GM18526 (cell line): Measurements from ENCODE around the gene RPS6KA4.
A peak's percentile ranks its signal among the peaks of the same experiment; 100 is the strongest.

Experiments used
- POLR2A ChIP-seq: IDR thresholded peaks from 3 replicates; pipeline ENCODE4 v1.6.1; 2011; ENCODE audit not compliant: insufficient read length; ENCODE audit errors: extremely low read depth

Gene RPS6KA4

GRCh38 chr11:64322925-64323260 lies 36.1 kb upstream of the RPS6KA4 start:
- TF ChIP-seq POLR2A: no peak

GRCh38 chr11:64323373-64323772 lies 35.6 kb upstream of the RPS6KA4 start:
- no peak for TF ChIP-seq POLR2A

DNA sequence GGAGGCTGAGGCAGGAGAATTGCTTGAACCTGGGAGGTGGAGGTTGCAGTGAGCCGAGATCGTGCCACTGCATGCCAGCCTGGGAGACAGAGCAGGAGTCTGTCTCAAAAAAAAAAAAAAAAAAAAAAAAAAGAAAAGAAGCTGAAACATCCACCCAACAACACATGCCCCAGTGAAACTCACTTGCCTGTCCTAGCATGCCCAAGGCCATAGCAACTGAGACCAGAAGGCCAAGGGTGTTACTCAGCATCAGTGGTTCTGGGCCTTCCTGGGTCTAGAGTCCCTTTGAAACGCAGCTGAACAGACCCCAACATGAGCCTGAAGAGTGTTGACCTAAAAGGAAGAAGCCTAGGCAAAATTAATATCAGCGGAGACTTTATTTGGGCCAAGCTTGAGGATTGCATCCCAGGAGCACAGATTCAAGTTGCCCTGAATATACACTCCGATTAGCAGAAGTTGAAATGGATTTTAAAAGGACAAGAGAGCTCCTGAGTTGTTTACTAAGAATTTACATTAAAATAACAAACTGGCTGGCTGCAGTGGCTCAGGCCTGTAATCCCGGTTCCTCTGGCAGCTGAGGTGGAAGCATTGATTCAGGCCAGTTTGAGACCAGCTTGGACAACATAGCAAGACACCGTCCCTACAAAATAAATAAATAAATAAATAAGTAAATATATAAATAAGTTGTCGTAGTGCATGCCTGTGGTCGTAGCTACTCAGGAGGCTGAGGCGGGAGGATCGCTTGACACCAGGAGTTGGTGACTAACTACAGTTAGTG lies 34.1 kb upstream of the RPS6KA4 start:
- TF ChIP-seq POLR2A: no peak

DNA sequence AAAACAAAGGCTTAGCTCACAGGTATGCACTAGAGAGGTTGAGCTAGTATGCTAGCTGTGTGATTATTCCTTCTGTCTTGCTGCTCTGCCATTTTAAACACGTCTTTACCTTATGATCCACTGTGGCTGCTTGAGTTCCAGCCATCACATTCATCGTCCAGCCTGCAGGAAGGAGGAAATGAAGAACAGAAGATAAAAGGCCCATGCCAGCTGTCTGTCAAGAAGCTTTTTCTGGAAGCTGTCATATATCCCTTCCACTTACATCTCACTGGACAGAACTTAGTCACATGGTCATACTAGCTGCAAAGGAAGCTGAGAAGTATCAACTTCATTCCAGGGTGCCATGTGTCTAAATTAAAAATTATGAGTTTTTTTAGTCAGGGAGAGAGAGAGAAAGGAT lies 31.6 kb upstream of the RPS6KA4 start:
- no peak for TF ChIP-seq POLR2A

DNA sequence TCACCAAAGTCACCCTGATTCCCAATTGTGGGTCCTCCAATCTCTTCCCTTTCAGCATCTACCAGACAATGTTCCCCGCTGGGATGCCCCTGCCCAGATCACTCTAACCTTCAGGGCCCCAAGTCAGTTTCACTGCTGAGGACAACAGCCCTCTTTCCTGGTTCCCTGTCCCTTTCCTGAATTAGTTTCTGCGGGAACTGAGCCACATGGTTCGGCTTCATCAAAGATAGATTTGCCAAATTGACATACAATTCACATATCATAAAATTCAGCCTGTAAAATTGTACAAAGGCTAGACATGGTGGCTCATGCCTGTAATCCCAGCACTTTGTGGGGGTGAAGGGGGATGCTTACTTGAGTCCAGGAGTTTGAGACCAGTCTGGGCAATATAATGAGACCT lies 31.0 kb upstream of the RPS6KA4 start:
- no peak for TF ChIP-seq POLR2A

DNA sequence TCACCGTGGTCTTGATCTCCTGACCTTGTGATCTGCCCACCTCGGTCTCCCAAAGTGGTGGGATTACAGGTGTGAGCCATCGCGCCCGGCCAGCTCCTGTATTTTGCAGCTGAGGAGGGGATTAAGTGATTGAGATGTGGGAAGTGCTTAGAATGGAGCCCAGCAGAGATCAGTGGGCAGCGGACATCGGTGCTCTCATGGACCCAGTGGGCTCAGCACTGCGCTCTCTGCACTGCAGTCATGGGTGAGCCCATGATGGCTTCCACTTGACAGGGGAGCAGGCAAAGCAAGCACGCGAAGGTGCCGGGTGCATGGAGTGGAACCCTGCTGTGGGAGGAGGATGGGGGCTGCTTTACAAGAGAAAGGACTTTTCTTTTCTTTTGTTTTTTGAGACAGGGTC lies 28.1 kb upstream of the RPS6KA4 start:
- TF ChIP-seq POLR2A: no peak

DNA sequence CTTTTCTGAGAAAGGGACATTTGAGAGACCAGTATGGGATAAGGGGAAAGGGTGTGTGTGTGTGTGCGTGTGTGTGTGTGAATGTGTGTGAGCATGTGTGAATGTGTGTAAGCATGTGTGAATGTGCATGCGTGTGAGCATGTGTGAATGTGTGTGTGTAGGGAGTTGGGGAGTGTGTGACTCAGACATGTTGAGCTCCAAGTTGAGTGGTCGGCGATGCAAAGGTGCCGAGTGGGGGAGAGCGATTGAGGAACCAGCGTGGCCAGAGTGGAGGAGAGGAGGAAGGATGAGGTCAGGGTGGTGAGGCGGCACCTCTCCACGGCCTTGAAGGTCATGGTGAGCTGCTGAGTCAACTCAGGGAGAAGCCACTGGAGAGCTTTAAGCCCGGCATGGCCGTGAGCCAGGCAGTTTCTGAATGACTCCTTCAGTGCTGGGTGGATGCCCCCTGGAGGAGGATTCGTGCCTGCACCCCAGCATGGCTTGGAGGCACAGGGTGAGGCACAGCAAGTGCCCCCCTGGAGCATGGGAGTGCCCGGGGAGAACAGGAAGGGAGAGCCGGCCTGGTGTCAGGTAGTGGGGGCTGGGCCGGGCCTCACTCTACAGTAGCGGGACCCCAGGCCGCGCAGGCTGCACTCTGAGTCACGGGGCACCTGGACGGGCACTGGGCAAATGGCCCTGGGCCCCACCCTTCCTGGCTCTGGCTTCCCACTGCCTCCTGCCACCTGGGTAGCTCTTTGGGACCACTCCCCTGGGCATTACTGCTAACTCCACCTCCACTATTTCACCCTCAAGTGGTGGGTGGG lies 27.2 kb upstream of the RPS6KA4 start:
- TF ChIP-seq POLR2A: peak; percentile 36

DNA sequence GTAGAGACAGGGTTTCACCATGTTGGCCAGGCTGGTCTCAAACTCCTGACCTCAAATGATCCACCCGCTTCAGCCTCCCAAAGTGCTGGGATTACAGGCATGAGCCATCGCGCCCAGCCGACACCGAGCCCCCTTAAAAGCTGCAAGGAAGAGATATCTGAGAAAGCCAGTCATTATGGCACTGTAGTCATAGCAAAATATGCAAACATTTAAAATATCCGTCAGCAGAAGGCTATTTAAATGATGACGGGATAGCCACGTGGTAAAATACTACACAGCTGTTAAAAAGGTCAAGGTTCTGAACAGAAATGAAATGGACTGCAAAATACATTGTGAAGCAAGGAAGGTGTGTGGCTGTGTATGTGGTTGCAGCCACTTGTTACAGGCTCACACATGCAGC lies 25.4 kb upstream of the RPS6KA4 start:
- no peak for TF ChIP-seq POLR2A

DNA sequence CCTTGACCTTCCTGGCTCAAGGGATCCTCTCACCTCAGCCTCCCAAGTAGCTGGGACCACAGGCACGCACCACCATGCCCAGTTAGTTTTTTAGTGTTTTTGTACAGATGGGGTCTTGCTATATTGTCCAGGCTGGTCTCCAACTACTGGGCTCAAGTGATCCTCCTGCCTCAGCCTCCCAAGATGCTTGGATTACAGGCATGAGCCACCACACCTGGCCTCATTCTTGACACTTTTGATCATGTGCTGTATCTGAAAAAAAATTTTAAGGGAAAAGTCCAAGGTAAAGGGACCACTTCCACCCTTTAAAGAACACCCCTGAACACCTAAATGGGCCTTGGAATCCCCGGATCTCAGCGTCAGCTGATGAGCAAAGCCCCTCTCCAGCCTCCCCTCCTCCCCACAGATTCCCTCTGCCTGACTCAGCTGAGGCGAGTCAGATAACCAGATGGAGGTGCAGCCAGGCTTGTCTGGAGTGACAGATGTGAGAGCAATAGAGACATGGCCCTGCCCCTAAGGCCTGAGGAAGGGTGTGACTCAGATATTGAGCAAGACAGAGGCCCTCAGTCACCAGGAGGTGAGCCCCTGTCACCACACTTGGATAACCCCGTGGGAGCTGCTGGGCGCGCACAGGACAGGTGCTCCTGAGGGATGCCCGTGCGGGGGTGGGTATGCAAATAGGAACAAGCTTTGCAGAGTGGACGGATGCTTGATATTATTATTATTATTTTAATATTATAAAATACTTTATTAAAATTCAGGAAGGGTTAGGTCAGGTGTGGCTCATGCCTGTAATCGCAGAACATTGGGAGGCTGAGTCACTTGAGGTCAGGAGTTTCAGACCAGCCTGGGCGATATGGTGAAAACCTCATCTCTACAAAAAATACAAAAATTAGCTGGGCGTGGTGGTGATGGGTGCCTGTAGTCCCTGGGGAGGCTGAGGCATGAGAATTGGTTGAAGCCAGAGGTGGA lies 23.9 kb upstream of the RPS6KA4 start:
- TF ChIP-seq POLR2A: no peak

GRCh38 chr11:64337538-64338249 lies 21.3 kb upstream of the RPS6KA4 start:
- TF ChIP-seq POLR2A: no peak

- TF ChIP-seq POLR2A: no peak
Observed at GRCh38 chr11:64338716-64339115, 20.2 kb upstream of the RPS6KA4 start.

DNA sequence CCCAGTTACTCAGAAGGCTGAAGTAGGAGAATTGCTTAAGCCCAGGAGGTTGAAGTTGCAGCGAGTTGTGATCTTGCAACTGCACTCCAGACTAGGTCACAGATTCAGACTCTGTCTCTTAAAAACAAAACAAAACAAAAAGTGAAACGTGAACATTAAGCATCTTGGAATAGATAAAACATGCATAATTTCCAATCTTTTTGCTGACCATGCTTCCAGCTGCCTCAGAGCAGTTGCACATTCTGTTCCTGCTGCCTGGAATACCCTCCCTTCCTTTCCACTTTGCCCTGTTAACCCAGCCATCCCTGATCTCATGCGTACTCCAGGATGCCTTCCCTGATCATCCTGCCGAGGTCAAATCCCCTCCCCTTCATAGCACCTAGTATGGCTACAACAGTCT lies 19.7 kb upstream of the RPS6KA4 start:
- TF ChIP-seq POLR2A: no peak

GRCh38 chr11:64339754-64340408 lies 19.1 kb upstream of the RPS6KA4 start, which contains the start of gene CCDC88B:
TSS of gene CCDC88B (plus strand) at chr11:64340204. CDS start at chr11:64340267, 63 bp downstream.
- peak; percentile 64 for TF ChIP-seq POLR2A

- TF ChIP-seq POLR2A: peak; percentile 29
Observed at GRCh38 chr11:64340671-64341335, 18.2 kb upstream of the RPS6KA4 start.
